Measurements from ENCODE around the gene LCMT1.

The LCMT1 gene

GRCh38 chr16:25094596-25094995 is 16.9 kb upstream of the LCMT1 start:
- no peak for TF ChIP-seq CTCF (IDR thresholded peaks at IDR 0.05; ENCODE audit: low read depth, low read length)

GRCh38 chr16:25095636-25096035 is 15.9 kb upstream of the LCMT1 start:
- no peak for TF ChIP-seq CTCF (IDR thresholded peaks at IDR 0.05; ENCODE audit: low read depth, low read length)

More at GRCh38 chr16:25094596-25094995, 16.9 kb upstream of the LCMT1 start:
- no peak overlapping the region for H3K4me3 ChIP-seq (ENCODE audit: low read depth, low read length)

GRCh38 chr16:25097276-25097975 is 14.1 kb upstream of the LCMT1 start:
- TF ChIP-seq CTCF (IDR thresholded peaks at IDR 0.05; ENCODE audit: low read depth, low read length) = no peak
- no peak overlapping the region for H3K4me3 ChIP-seq (ENCODE audit: low read depth, low read length)

More at GRCh38 chr16:25095636-25096035, 15.9 kb upstream of the LCMT1 start:
- no peak overlapping the region for H3K4me3 ChIP-seq (ENCODE audit: low read depth, low read length)

- H3K4me3 ChIP-seq (ENCODE audit: low read depth, low read length) = no peak overlapping the region
Measured at GRCh38 chr16:25100511-25100910, 11.0 kb upstream of the LCMT1 start.

GRCh38 chr16:25106567-25107465 is 4.7 kb upstream of the LCMT1 start:
- peak overlapping the region; percentile 67 for H3K4me3 ChIP-seq (ENCODE audit: low read depth, low read length)
- TF ChIP-seq CTCF (IDR thresholded peaks at IDR 0.05; ENCODE audit: low read depth, low read length) = no peak

More at GRCh38 chr16:25100511-25100910, 11.0 kb upstream of the LCMT1 start:
- TF ChIP-seq CTCF (IDR thresholded peaks at IDR 0.05; ENCODE audit: low read depth, low read length) = no peak

GRCh38 chr16:25107466-25107792 is 4.1 kb upstream of the LCMT1 start:
- TF ChIP-seq CTCF (IDR thresholded peaks at IDR 0.05; ENCODE audit: low read depth, low read length) = no peak
- H3K4me3 ChIP-seq (ENCODE audit: low read depth, low read length) = peak overlapping the region; percentile 67

GRCh38 chr16:25108054-25108453 is 3.5 kb upstream of the LCMT1 start:
- no peak for TF ChIP-seq CTCF (IDR thresholded peaks at IDR 0.05; ENCODE audit: low read depth, low read length)
- H3K4me3 ChIP-seq (ENCODE audit: low read depth, low read length) = no peak overlapping the region
